Measurements from ENCODE around the gene NR3C1. TPM values are rescaled to one million over a fixed set of nuclear protein-coding genes. Genes with fewer than 3 reads are reported as not detected.

NR3C1 gene
- total and polyA plus RNA-seq, 7 experiments from 2014 or later, result 68.0 to 140 (median 100.0) TPM

- H3K4me1 Mint-ChIP-seq, result peaks cover 0 to 10% (median 4%) of the 10 kb centered on the region in 7 donors
- ATAC-seq (no peak), DNase-seq (no peak)
- Histone ChIP-seq H3K4me3 (ENCODE audit: low read length) (no peak overlapping the region), H3K9me3 (ENCODE audit: control insufficient read depth in 2 of 3, low read length in 3 of 3) (no peaks in the 10 kb centered on the region), H3K27ac (ENCODE audit: low read depth, low read length) (no peak overlapping the region), H3K36me3 (ENCODE audit: control insufficient read depth in 2 of 3, insufficient read depth in 3 of 3, low read length in 3 of 3) (peaks cover 0 to 12% (median 10%) of the 10 kb centered on the region in 3 experiments), H3K27me3 (ENCODE audit: control insufficient read depth in 2 of 2, insufficient read depth in 2 of 2, low read length in 2 of 2) (no peaks in the 10 kb centered on the region), H3K4me1 (ENCODE audit: control insufficient read depth in 2 of 2, insufficient read depth in 2 of 2, low read length in 2 of 2) (no peaks in the 10 kb centered on the region)
- intact Hi-C loops (cut with micrococcal nuclease), result loop anchor here (5.0 to 10.0 kb wide), 2 partner anchors 547 to 905 kb away; no protein-coding TSS in a partner anchor
- ChIA-PET CTCF (no interaction called here), POLR2A (no interaction called here)
- no peak overlapping the region for H3K4me3 Mint-ChIP-seq
- peaks cover 0 to 62% (median 38%) of the 10 kb centered on the region in 5 donors for H3K36me3 Mint-ChIP-seq
- H3K9me3 Mint-ChIP-seq, result peaks cover 0 to 3% (median 0%) of the 10 kb centered on the region in 11 donors
- H3K27me3 Mint-ChIP-seq, result no peaks in the 10 kb centered on the region
- no peak overlapping the region for H3K27ac Mint-ChIP-seq
These were observed 126.0 kb downstream of the NR3C1 start for GRCh38 chr5:143277536-143277935.

GRCh38 chr5:143275512-143276363 is 127.7 kb downstream of the NR3C1 start:
- POLR2A ChIA-PET, result no interaction called here
- peaks cover 0 to 10% (median 4%) of the 10 kb centered on the region in 7 donors for H3K4me1 Mint-ChIP-seq
- H3K4me3 Mint-ChIP-seq, result no peak overlapping the region
- no peaks in the 10 kb centered on the region for H3K9me3 ChIP-seq (ENCODE audit: control insufficient read depth in 2 of 3, low read length in 3 of 3)
- intact Hi-C loops (cut with micrococcal nuclease), result loop anchor here (5.0 to 10.0 kb wide), 2 partner anchors 549 to 907 kb away; no protein-coding TSS in a partner anchor
- no peaks in the 10 kb centered on the region for H3K4me1 ChIP-seq (ENCODE audit: control insufficient read depth in 2 of 2, insufficient read depth in 2 of 2, low read length in 2 of 2)
- ATAC-seq, result no peak
- CTCF ChIA-PET, result no interaction called here
- H3K27ac ChIP-seq (ENCODE audit: low read depth, low read length), result no peak overlapping the region
- H3K36me3 Mint-ChIP-seq, result peaks cover 0 to 45% (median 33%) of the 10 kb centered on the region in 5 donors
- H3K27me3 ChIP-seq (ENCODE audit: control insufficient read depth in 2 of 2, insufficient read depth in 2 of 2, low read length in 2 of 2), result no peaks in the 10 kb centered on the region
- no peak for DNase-seq
- no peak overlapping the region for H3K4me3 ChIP-seq (ENCODE audit: low read length)
- no peaks in the 10 kb centered on the region for H3K27me3 Mint-ChIP-seq
- H3K36me3 ChIP-seq (ENCODE audit: control insufficient read depth in 2 of 3, insufficient read depth in 3 of 3, low read length in 3 of 3), result peaks cover 0 to 4% (median 0%) of the 10 kb centered on the region in 3 experiments
- H3K9me3 Mint-ChIP-seq, result peaks cover 0 to 5% (median 0%) of the 10 kb centered on the region in 11 donors
- peak overlapping the region in 3 of 9 donors; percentile 9 to 43 (median 14) for H3K27ac Mint-ChIP-seq

- Histone ChIP-seq H3K9me3 (ENCODE audit: control insufficient read depth in 2 of 3, low read length in 3 of 3) (peaks cover 0 to 2% (median 0%) of the 10 kb centered on the region in 3 experiments), H3K27me3 (ENCODE audit: control insufficient read depth in 2 of 2, insufficient read depth in 2 of 2, low read length in 2 of 2) (no peaks in the 10 kb centered on the region), H3K4me3 (ENCODE audit: low read length) (no peak overlapping the region), H3K36me3 (ENCODE audit: control insufficient read depth in 2 of 3, insufficient read depth in 3 of 3, low read length in 3 of 3) (peaks cover 0 to 4% (median 0%) of the 10 kb centered on the region in 3 experiments), H3K27ac (ENCODE audit: low read depth, low read length) (no peak overlapping the region), H3K4me1 (ENCODE audit: control insufficient read depth in 2 of 2, insufficient read depth in 2 of 2, low read length in 2 of 2) (no peaks in the 10 kb centered on the region)
- no peaks in the 10 kb centered on the region for H3K27me3 Mint-ChIP-seq
- ChIA-PET CTCF (no interaction called here), POLR2A (no interaction called here)
- H3K27ac Mint-ChIP-seq, result peak overlapping the region in 2 of 9 donors; percentile 0 to 25
- no peak overlapping the region for H3K4me3 Mint-ChIP-seq
- H3K9me3 Mint-ChIP-seq, result peaks cover 0 to 13% (median 2%) of the 10 kb centered on the region in 11 donors
- DNase-seq (no peak), ATAC-seq (no peak)
- intact Hi-C loops (cut with micrococcal nuclease), result loop anchor here (5.0 to 10.0 kb wide), 2 partner anchors 550 to 907 kb away; no protein-coding TSS in a partner anchor
- H3K36me3 Mint-ChIP-seq, result peaks cover 0 to 38% (median 27%) of the 10 kb centered on the region in 5 donors
- H3K4me1 Mint-ChIP-seq, result peaks cover 0 to 10% (median 3%) of the 10 kb centered on the region in 7 donors
These were observed 128.5 kb downstream of the NR3C1 start for GRCh38 chr5:143274952-143275351.

GRCh38 chr5:143271431-143271830 is 132.1 kb downstream of the NR3C1 start:
- H3K4me1 ChIP-seq (ENCODE audit: control insufficient read depth in 2 of 2, insufficient read depth in 2 of 2, low read length in 2 of 2), result no peaks in the 10 kb centered on the region
- Mint-ChIP-seq H3K4me3 (no peak overlapping the region), H3K9me3 (peaks cover 0 to 47% (median 19%) of the 10 kb centered on the region in 11 donors), H3K4me1 (peaks cover 0 to 6% (median 0%) of the 10 kb centered on the region in 7 donors), H3K27ac (no peak overlapping the region), H3K27me3 (no peaks in the 10 kb centered on the region), H3K36me3 (peaks cover 0 to 37% (median 28%) of the 10 kb centered on the region in 5 donors)
- peaks cover 0 to 7% (median 0%) of the 10 kb centered on the region in 3 experiments for H3K9me3 ChIP-seq (ENCODE audit: control insufficient read depth in 2 of 3, low read length in 3 of 3)
- no peaks in the 10 kb centered on the region for H3K36me3 ChIP-seq (ENCODE audit: control insufficient read depth in 2 of 3, insufficient read depth in 3 of 3, low read length in 3 of 3)
- no peaks in the 10 kb centered on the region for H3K27me3 ChIP-seq (ENCODE audit: control insufficient read depth in 2 of 2, insufficient read depth in 2 of 2, low read length in 2 of 2)
- intact Hi-C loops (cut with micrococcal nuclease), result loop anchor here in 1 of 2 donors (10.0 kb wide), 1 partner anchor 553 kb away; no protein-coding TSS in a partner anchor
- no peak overlapping the region for H3K4me3 ChIP-seq (ENCODE audit: low read length)
- DNase-seq (no peak), ATAC-seq (no peak)
- no peak overlapping the region for H3K27ac ChIP-seq (ENCODE audit: low read depth, low read length)
- ChIA-PET POLR2A (no interaction called here), CTCF (no interaction called here)

- CTCF ChIA-PET, result no interaction called here
- intact Hi-C loops (cut with micrococcal nuclease), result no loop called here
These were observed 135.1 kb downstream of the NR3C1 start for GRCh38 chr5:143268388-143268787.

GRCh38 chr5:143267186-143267585 is 136.3 kb downstream of the NR3C1 start:
- POLR2A ChIA-PET, result no interaction called here
- no peaks in the 10 kb centered on the region for H3K36me3 ChIP-seq (ENCODE audit: control insufficient read depth in 2 of 3, insufficient read depth in 3 of 3, low read length in 3 of 3)
- Mint-ChIP-seq H3K27ac (no peak overlapping the region), H3K4me1 (no peaks in the 10 kb centered on the region), H3K36me3 (peaks cover 0 to 30% (median 24%) of the 10 kb centered on the region in 5 donors), H3K27me3 (no peaks in the 10 kb centered on the region), H3K9me3 (peaks cover 0 to 56% (median 32%) of the 10 kb centered on the region in 11 donors), H3K4me3 (no peak overlapping the region)
- no peaks in the 10 kb centered on the region for H3K27me3 ChIP-seq (ENCODE audit: control insufficient read depth in 2 of 2, insufficient read depth in 2 of 2, low read length in 2 of 2)
- DNase-seq, result no peak
- CTCF ChIA-PET, result interaction anchor here (0.6 kb wide), 1 partner anchor 1953 kb away, joined by 3 read pairs; no protein-coding TSS in a partner anchor
- no peaks in the 10 kb centered on the region for H3K4me1 ChIP-seq (ENCODE audit: control insufficient read depth in 2 of 2, insufficient read depth in 2 of 2, low read length in 2 of 2)
- intact Hi-C loops (cut with micrococcal nuclease), result no loop called here
- no peak overlapping the region for H3K4me3 ChIP-seq (ENCODE audit: low read length)
- no peak overlapping the region for H3K27ac ChIP-seq (ENCODE audit: low read depth, low read length)
- ATAC-seq, result no peak
- H3K9me3 ChIP-seq (ENCODE audit: control insufficient read depth in 2 of 3, low read length in 3 of 3), result peaks cover 0 to 7% (median 0%) of the 10 kb centered on the region in 3 experiments

More at GRCh38 chr5:143268388-143268787, 135.1 kb downstream of the NR3C1 start:
- H3K36me3 Mint-ChIP-seq, result peaks cover 0 to 34% (median 24%) of the 10 kb centered on the region in 5 donors
- no peak overlapping the region for H3K27ac ChIP-seq (ENCODE audit: low read depth, low read length)
- no peak overlapping the region for H3K4me3 ChIP-seq (ENCODE audit: low read length)
- no peaks in the 10 kb centered on the region for H3K27me3 ChIP-seq (ENCODE audit: control insufficient read depth in 2 of 2, insufficient read depth in 2 of 2, low read length in 2 of 2)
- no peaks in the 10 kb centered on the region for H3K27me3 Mint-ChIP-seq
- no peak overlapping the region for H3K4me3 Mint-ChIP-seq
- no peak overlapping the region for H3K27ac Mint-ChIP-seq
- H3K4me1 Mint-ChIP-seq, result no peaks in the 10 kb centered on the region
- H3K9me3 ChIP-seq (ENCODE audit: control insufficient read depth in 2 of 3, low read length in 3 of 3), result peaks cover 0 to 7% (median 0%) of the 10 kb centered on the region in 3 experiments
- H3K36me3 ChIP-seq (ENCODE audit: control insufficient read depth in 2 of 3, insufficient read depth in 3 of 3, low read length in 3 of 3), result no peaks in the 10 kb centered on the region
- peaks cover 0 to 60% (median 32%) of the 10 kb centered on the region in 11 donors for H3K9me3 Mint-ChIP-seq
- H3K4me1 ChIP-seq (ENCODE audit: control insufficient read depth in 2 of 2, insufficient read depth in 2 of 2, low read length in 2 of 2), result no peaks in the 10 kb centered on the region
- no peak for DNase-seq
- no peak for ATAC-seq
- POLR2A ChIA-PET, result interaction anchor here (0.6 kb wide), 1 partner anchor 22 kb away, joined by 3 read pairs; no protein-coding TSS in a partner anchor

All from naive thymus-derived CD4-positive, alpha-beta T cell (primary cell).